Trophoblast cell (in vitro differentiated cells and primary cell): ENCODE data around the gene CDC25C.

ENCODE experiments used
- DNase-seq, 2 donors: peaks; one replicate each; pipeline ENCODE4 v3.0.0-alpha.2; 2016
- H2AFZ ChIP-seq: 2 replicates; pipeline ENCODE4 v1.6.1; 2013; ENCODE audit warnings: low read length, moderate library complexity, mild to moderate bottlenecking; ENCODE audit not compliant: insufficient read depth, poor library complexity
- H2AK5ac ChIP-seq: 2 replicates; pipeline ENCODE4 v1.6.1; 2013; ENCODE audit warnings: mild to moderate bottlenecking, low read length
- H2BK120ac ChIP-seq: 2 replicates; pipeline ENCODE4 v1.6.1; 2013; ENCODE audit warnings: low read length, mild to moderate bottlenecking, moderate library complexity; ENCODE audit not compliant: insufficient read depth, poor library complexity
- H2BK12ac ChIP-seq: 2 replicates; pipeline ENCODE4 v1.6.1; 2013; ENCODE audit warnings: mild to moderate bottlenecking, low read length, moderate library complexity
- H2BK5ac ChIP-seq: 2 replicates; pipeline ENCODE4 v1.6.1; 2013; ENCODE audit warnings: low read length, low read depth, moderate library complexity, mild to moderate bottlenecking; ENCODE audit not compliant: poor library complexity
- H3K14ac ChIP-seq: 2 replicates; pipeline ENCODE4 v1.6.1; 2013; ENCODE audit warnings: mild to moderate bottlenecking, low read length
- H3K18ac ChIP-seq: 2 replicates; pipeline ENCODE4 v1.6.1; 2013; ENCODE audit warnings: mild to moderate bottlenecking, low read length
- H3K23ac ChIP-seq: 2 replicates; pipeline ENCODE4 v1.6.1; 2013; ENCODE audit warnings: low read length
- H3K27ac ChIP-seq: 2 replicates; pipeline ENCODE4 v1.5.1; 2013; ENCODE audit warnings: low read depth, mild to moderate bottlenecking, inconsistent platforms, low read length, moderate library complexity
- H3K27me3 ChIP-seq: 2 replicates; pipeline ENCODE4 v1.6.1; 2013; ENCODE audit warnings: inconsistent platforms, mild to moderate bottlenecking, low read length, moderate library complexity; ENCODE audit not compliant: insufficient read depth
- H3K36me3 ChIP-seq, 2 experiments: 1 replicate in 1 of 2; 2 replicates in 1 of 2; pipeline ENCODE4 v1.6.1; 2013; ENCODE audit warnings: low read length in 2 of 2, mild to moderate bottlenecking in 2 of 2, moderate library complexity in 1 of 2; ENCODE audit not compliant: insufficient read depth in 2 of 2, control insufficient read depth in 1 of 2
- H3K4ac ChIP-seq: 2 replicates; pipeline ENCODE4 v1.6.1; 2013; ENCODE audit warnings: low read depth, mild to moderate bottlenecking, low read length, moderate library complexity
- H3K4me1 ChIP-seq, 2 experiments: 1 replicate in 1 of 2; 2 replicates in 1 of 2; pipeline ENCODE4 v1.6.1; 2013; ENCODE audit warnings: low read length in 2 of 2, mild to moderate bottlenecking in 2 of 2, moderate library complexity in 1 of 2; ENCODE audit not compliant: insufficient read depth in 2 of 2, control insufficient read depth in 1 of 2
- H3K4me2 ChIP-seq: 2 replicates; pipeline ENCODE4 v1.6.1; 2013; ENCODE audit warnings: inconsistent platforms, mild to moderate bottlenecking, low read length, moderate library complexity
- H3K4me3 ChIP-seq: 2 replicates; pipeline ENCODE4 v1.5.1; 2013; ENCODE audit warnings: mild to moderate bottlenecking, low read depth, low read length, inconsistent platforms
- H3K79me1 ChIP-seq: one replicate; pipeline ENCODE4 v1.6.1; 2013; ENCODE audit warnings: low read length
- H3K79me2 ChIP-seq: 2 replicates; pipeline ENCODE4 v1.6.1; 2013; ENCODE audit warnings: low read length, mild to moderate bottlenecking; ENCODE audit not compliant: control insufficient read depth, insufficient read depth, poor library complexity
- H3K9ac ChIP-seq: 2 replicates; pipeline ENCODE4 v1.6.1; 2013; ENCODE audit warnings: mild to moderate bottlenecking, low read length
- H3K9me3 ChIP-seq: 2 replicates; pipeline ENCODE4 v1.6.1; 2013; ENCODE audit warnings: low read depth, mild to moderate bottlenecking, control low read depth, inconsistent platforms, low read length; ENCODE audit not compliant: insufficient read depth
- H4K12ac ChIP-seq: 2 replicates; pipeline ENCODE4 v1.6.1; 2013; ENCODE audit warnings: low read depth, mild to moderate bottlenecking, low read length, moderate library complexity
- H4K8ac ChIP-seq: 2 replicates; pipeline ENCODE4 v1.6.1; 2013; ENCODE audit warnings: low read depth, mild to moderate bottlenecking, low read length, moderate library complexity
- H4K91ac ChIP-seq: one replicate; pipeline ENCODE4 v1.6.1; 2013; ENCODE audit warnings: low read depth, mild to moderate bottlenecking, low read length, moderate library complexity
- WGBS: extraction: QIAGEN DNeasy Blood & Tissue Kit; methylation state at CpG from one replicate; pipeline ENCODE4 v1.1.7; 2013; ENCODE audit warnings: missing lambda C conversion rate; ENCODE audit not compliant: insufficient read length, insufficient coverage; ENCODE audit errors: extremely low coverage; 5-methylcytosine and 5-hydroxymethylcytosine counted together

The CDC25C gene

DNA sequence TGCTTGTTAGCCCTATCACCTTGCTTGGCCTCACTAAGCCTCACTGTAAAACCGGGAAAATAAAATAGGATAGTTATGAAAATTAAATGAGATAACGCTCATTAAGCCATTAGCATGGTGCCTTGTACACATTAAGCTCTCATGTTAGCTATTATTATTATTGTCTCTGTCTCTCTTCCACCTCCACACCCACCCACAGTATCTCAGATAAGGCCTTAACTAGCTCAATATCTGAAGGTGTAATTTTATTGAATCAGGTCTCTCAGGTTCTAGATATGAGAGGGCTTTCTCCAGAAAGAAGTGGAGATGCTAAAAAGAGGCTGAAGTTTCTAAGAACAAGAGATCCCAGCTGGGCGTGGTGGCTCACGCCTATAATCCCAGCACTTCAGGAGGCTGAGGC is 84.8 kb downstream of the CDC25C start:
- H4K91ac ChIP-seq: no peak overlapping the region
- H3K4me1 ChIP-seq: peaks cover 0 to 9% of the 10 kb centered on the region in 2 experiments
- WGBS: no CpG with 5 or more reads among the region's 4 CpGs

DNA sequence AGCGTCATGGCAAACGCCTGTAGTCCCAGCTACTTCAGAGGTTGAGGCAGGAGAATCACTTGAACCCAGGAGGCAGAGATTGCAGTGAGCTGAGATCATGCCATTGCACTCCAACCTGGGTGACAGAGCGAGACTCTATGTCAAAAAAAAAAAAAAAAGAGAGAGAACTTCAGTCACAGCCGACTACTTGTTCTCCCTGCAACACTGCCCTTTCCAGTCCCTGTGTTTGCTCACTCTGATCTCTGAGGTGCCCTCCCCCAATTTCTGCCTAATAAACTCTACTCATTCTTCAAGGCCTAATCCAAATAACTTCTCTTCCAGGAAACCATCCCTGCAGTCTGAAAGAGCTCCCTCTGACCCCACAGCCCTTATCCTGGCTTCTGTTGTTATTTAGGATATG is 85.3 kb downstream of the CDC25C start:
- no peaks in the 10 kb centered on the region for H3K79me1 ChIP-seq
- no CpG with 5 or more reads among the region's 4 CpGs for WGBS
- H2BK120ac ChIP-seq: no peak overlapping the region
- H4K12ac ChIP-seq: no peak overlapping the region
- H3K23ac ChIP-seq: no peak overlapping the region
- H3K9ac ChIP-seq: no peak overlapping the region
- no peak overlapping the region for H3K18ac ChIP-seq
- H3K36me3 ChIP-seq: no peaks in the 10 kb centered on the region
- no peak overlapping the region for H3K4me3 ChIP-seq
- no peak overlapping the region for H2AFZ ChIP-seq
- no peak overlapping the region for H3K14ac ChIP-seq
- peaks cover 10% of the 10 kb centered on the region for H3K27me3 ChIP-seq
- no peak overlapping the region for H2BK12ac ChIP-seq
- no peak overlapping the region for H3K27ac ChIP-seq
- H3K9me3 ChIP-seq: no peaks in the 10 kb centered on the region
- no peak overlapping the region for H2AK5ac ChIP-seq
- no peak for DNase-seq
- no peaks in the 10 kb centered on the region for H3K79me2 ChIP-seq
- H4K8ac ChIP-seq: no peak overlapping the region
- peaks cover 0 to 13% of the 10 kb centered on the region in 2 experiments for H3K4me1 ChIP-seq
- no peak overlapping the region for H2BK5ac ChIP-seq
- H3K4me2 ChIP-seq: no peak overlapping the region
- H3K4ac ChIP-seq: no peak overlapping the region
- H4K91ac ChIP-seq: no peak overlapping the region

More for the DNA sequence above, 84.8 kb downstream of the CDC25C start:
- no peak overlapping the region for H2AFZ ChIP-seq
- H2BK12ac ChIP-seq: no peak overlapping the region
- no peak overlapping the region for H4K12ac ChIP-seq
- no peak overlapping the region for H2BK5ac ChIP-seq
- H3K79me2 ChIP-seq: no peaks in the 10 kb centered on the region
- no peak overlapping the region for H3K14ac ChIP-seq
- H3K36me3 ChIP-seq: no peaks in the 10 kb centered on the region
- no peak for DNase-seq
- no peak overlapping the region for H4K8ac ChIP-seq
- H3K23ac ChIP-seq: no peak overlapping the region
- no peak overlapping the region for H3K4me3 ChIP-seq
- no peak overlapping the region for H3K18ac ChIP-seq
- H3K9ac ChIP-seq: no peak overlapping the region
- H3K9me3 ChIP-seq: no peaks in the 10 kb centered on the region
- H3K27me3 ChIP-seq: peaks cover 5% of the 10 kb centered on the region
- H3K4ac ChIP-seq: no peak overlapping the region
- no peak overlapping the region for H2BK120ac ChIP-seq
- no peak overlapping the region for H3K27ac ChIP-seq
- no peaks in the 10 kb centered on the region for H3K79me1 ChIP-seq
- no peak overlapping the region for H2AK5ac ChIP-seq
- H3K4me2 ChIP-seq: no peak overlapping the region

DNA sequence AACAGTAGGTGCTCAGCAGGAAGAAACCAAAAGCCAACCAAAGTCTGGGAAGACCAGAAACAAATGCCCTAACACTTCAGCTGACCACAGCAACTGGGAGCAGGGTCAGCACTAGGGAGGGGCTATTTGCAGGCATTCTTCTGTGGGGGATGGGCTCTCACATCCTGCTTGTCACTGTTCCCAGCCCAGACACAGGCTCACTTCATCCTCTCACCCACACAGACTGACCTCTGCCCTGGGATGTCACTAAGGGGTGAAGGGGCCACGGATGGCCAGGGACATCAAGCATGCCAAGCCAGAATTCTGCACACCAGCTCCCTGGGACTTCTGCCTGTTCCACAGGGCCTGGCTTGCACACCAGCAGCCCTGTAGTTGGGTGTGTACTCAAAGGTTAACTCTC is 85.9 kb downstream of the CDC25C start:
- Histone ChIP-seq H2BK12ac (no peak overlapping the region), H3K36me3 (no peaks in the 10 kb centered on the region), H3K4me3 (no peak overlapping the region), H2BK120ac (no peak overlapping the region), H4K12ac (no peak overlapping the region), H3K14ac (no peak overlapping the region), H3K9me3 (no peaks in the 10 kb centered on the region), H3K79me2 (no peaks in the 10 kb centered on the region), H2AK5ac (no peak overlapping the region), H3K27me3 (peaks cover 16% of the 10 kb centered on the region), H2BK5ac (no peak overlapping the region), H3K4me1 (peaks cover 0 to 13% of the 10 kb centered on the region in 2 experiments), H3K79me1 (no peaks in the 10 kb centered on the region), H4K8ac (no peak overlapping the region), H3K27ac (no peak overlapping the region), H3K9ac (no peak overlapping the region), H4K91ac (no peak overlapping the region), H3K18ac (no peak overlapping the region), H3K23ac (no peak overlapping the region), H3K4me2 (no peak overlapping the region), H2AFZ (no peak overlapping the region), H3K4ac (no peak overlapping the region)
- no peak for DNase-seq
- WGBS: no CpG with 5 or more reads among the region's 1 CpG

DNA sequence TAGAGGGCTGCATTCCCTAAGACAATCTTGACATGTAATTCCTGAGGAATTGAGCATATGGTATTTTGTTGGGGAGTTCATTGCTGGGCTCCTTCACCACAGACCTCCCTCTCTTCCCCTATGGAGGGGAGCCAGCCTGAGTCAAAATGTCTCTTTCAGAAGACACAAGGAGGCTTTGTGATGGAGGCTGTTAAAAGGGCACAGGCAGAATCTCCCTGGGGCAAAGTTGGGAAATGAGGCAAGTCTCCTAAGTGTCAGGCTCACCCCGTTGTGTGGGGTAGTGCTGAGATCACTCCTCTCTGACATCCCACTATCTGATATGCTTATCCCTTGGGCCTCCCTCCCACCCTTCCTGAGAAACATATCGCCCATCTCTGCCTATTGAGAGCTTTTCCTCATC is 87.8 kb downstream of the CDC25C start:
- H2BK5ac ChIP-seq: no peak overlapping the region
- H3K23ac ChIP-seq: no peak overlapping the region
- H3K79me1 ChIP-seq: no peaks in the 10 kb centered on the region
- H2AK5ac ChIP-seq: no peak overlapping the region
- H4K8ac ChIP-seq: no peak overlapping the region
- H3K4ac ChIP-seq: no peak overlapping the region
- H3K27ac ChIP-seq: no peak overlapping the region
- H3K4me3 ChIP-seq: no peak overlapping the region
- peaks cover 0 to 13% of the 10 kb centered on the region in 2 experiments for H3K4me1 ChIP-seq
- WGBS: no CpG with 5 or more reads among the region's 2 CpGs
- no peak overlapping the region for H2AFZ ChIP-seq
- peaks cover 24% of the 10 kb centered on the region for H3K27me3 ChIP-seq
- H2BK12ac ChIP-seq: no peak overlapping the region
- no peak overlapping the region for H3K14ac ChIP-seq
- H2BK120ac ChIP-seq: no peak overlapping the region
- H4K12ac ChIP-seq: no peak overlapping the region
- H4K91ac ChIP-seq: no peak overlapping the region
- H3K9me3 ChIP-seq: no peaks in the 10 kb centered on the region
- no peak overlapping the region for H3K18ac ChIP-seq
- DNase-seq: no peak
- no peak overlapping the region for H3K4me2 ChIP-seq
- H3K79me2 ChIP-seq: no peaks in the 10 kb centered on the region
- H3K9ac ChIP-seq: no peak overlapping the region
- H3K36me3 ChIP-seq: no peaks in the 10 kb centered on the region
